OCI-LY7 (cell line): ENCODE measurements around the gene PFDN1.

Experiments
- EZH2phosphoT487 ChIP-seq: fragments of 200-600 bp; sonication (generic); IDR thresholded peaks from 2 replicates; pipeline ENCODE4 v1.6.1; 2018; ENCODE audit warnings: low read depth, borderline replicate concordance, mild to moderate bottlenecking, mixed run types, antibody characterized with exemption, low read length, moderate library complexity, mixed read lengths
- TF ChIP-seq, protein P1 (sequence below): fragments of 200-600 bp; sonication (generic); conservative IDR thresholded peaks from 2 replicates; pipeline ENCODE4 v1.5.1; 2014; ENCODE audit warnings: mild to moderate bottlenecking, antibody characterized with exemption, low read length, moderate library complexity, mixed read lengths

DNA sequence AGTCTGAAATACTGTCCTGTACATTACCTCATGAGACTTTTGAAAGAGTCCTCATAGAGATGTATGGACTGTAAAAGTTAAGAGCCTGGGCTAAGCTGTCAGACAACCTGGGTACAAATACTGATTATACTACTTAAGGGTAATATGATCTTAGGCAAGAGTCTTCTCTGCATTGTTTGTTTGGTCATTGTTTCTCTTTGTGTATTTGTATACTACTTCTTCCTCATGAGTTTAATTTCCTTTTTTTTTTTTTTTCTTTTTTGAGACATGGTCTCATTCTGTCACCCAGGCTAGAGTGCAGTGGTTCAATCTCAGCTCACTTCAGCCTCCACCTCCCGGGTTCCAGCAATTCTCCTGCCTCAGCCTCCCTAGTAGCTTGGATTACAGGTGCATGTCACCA is 2.6 kb upstream of the PFDN1 start:
- TF ChIP-seq, protein P1, sequence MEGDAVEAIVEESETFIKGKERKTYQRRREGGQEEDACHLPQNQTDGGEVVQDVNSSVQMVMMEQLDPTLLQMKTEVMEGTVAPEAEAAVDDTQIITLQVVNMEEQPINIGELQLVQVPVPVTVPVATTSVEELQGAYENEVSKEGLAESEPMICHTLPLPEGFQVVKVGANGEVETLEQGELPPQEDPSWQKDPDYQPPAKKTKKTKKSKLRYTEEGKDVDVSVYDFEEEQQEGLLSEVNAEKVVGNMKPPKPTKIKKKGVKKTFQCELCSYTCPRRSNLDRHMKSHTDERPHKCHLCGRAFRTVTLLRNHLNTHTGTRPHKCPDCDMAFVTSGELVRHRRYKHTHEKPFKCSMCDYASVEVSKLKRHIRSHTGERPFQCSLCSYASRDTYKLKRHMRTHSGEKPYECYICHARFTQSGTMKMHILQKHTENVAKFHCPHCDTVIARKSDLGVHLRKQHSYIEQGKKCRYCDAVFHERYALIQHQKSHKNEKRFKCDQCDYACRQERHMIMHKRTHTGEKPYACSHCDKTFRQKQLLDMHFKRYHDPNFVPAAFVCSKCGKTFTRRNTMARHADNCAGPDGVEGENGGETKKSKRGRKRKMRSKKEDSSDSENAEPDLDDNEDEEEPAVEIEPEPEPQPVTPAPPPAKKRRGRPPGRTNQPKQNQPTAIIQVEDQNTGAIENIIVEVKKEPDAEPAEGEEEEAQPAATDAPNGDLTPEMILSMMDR, result no peak
- TF ChIP-seq EZH2phosphoT487, result no peak
